HepG2 (cell line): ENCODE data around the gene PDGFRB. TPM values are rescaled to one million over a fixed set of nuclear protein-coding genes. Genes with fewer than 3 reads are reported as not detected.

Experiments used
- ATAC-seq: fragments of 200-7000 bp; cut with Tn5 transposase; 3 replicates; pipeline ENCODE4 v1.9.1; 2020; ENCODE audit warnings: mild to moderate bottlenecking, moderate library complexity
- BruUV-seq: library from RNA; stranded (reverse); fragments of 400-500 nt; replicated peaks from 2 replicates; lab custom pipeline; 2021; lab: Mats Ljungman, UMichigan
- CTCF ChIA-PET: fragments of 300-600 bp; formaldehyde crosslinking; extraction: SDS; loops from one replicate; lab custom pipeline; 2021; ENCODE audit warnings: low total read pairs, inconsistent platforms, low intra/inter-chr PET ratio; lab: Yijun Ruan, JAX
- POLR2A ChIA-PET: fragments of 350-600 bp; sonication (Branson Sonifier 250); formaldehyde crosslinking; loops from one replicate; lab custom pipeline; 2020; ENCODE audit warnings: antibody characterized with exemption, inconsistent platforms; lab: Yijun Ruan, JAX
- DNase-seq: peaks from one replicate; pipeline ENCODE4 v3.0.0-alpha.2; 2015; ENCODE audit warnings: low spot score
- FAIRE-seq: peaks from 3 replicates; lab custom pipeline; 2011; peaks lifted over from hg19 to GRCh38; lab: Jason Lieb, UNC
- H2AFZ ChIP-seq: one replicate; pipeline ENCODE4 v1.6.1; 2011; ENCODE audit warnings: low read length, inconsistent platforms
- H3K27ac ChIP-seq: fragments of 300-600 bp; 3 replicates; pipeline ENCODE4 v1.8.0; 2011; ENCODE audit warnings: mixed run types, mild to moderate bottlenecking, mixed read lengths, low read length, inconsistent platforms; ENCODE audit not compliant: insufficient read depth; ENCODE audit errors: extremely low read length
- H3K27me3 ChIP-seq, 2 experiments: fragments of 200-600 bp in 1 of 2; 2 replicates in 1 of 2; 3 replicates in 1 of 2; pipeline versions ENCODE4 v1.6.0 to v1.8.0; 2011; ENCODE audit warnings: low read length in 2 of 2, mild to moderate bottlenecking in 2 of 2, moderate library complexity in 2 of 2, inconsistent platforms in 1 of 2; ENCODE audit not compliant: insufficient read depth in 2 of 2, control insufficient read depth in 1 of 2
- H3K36me3 ChIP-seq, 2 experiments: fragments of 200-600 bp in 1 of 2; replicated peaks in 1 of 2; 2 replicates in 1 of 2; 3 replicates in 1 of 2; pipeline versions ENCODE4 v1.5.1 to v1.8.0; 2011; ENCODE audit warnings: low read length in 2 of 2, inconsistent platforms in 1 of 2; ENCODE audit not compliant: insufficient read depth in 2 of 2, control insufficient read depth in 1 of 2
- H3K4me1 ChIP-seq: 2 replicates; pipeline ENCODE4 v1.5.1; 2012; ENCODE audit warnings: low read length, inconsistent platforms; ENCODE audit not compliant: insufficient read depth
- H3K4me2 ChIP-seq: 2 replicates; pipeline ENCODE4 v1.6.0; 2011; ENCODE audit warnings: low read depth, low read length, inconsistent platforms
- H3K4me3 ChIP-seq, 3 experiments: fragments of 200-600 bp in 1 of 3; sonication (generic), shearing (Covaris generic) in 1 of 3; replicated peaks in 1 of 3; 2 replicates each; pipeline ENCODE4 v1.5.1; 2011 to 2016; ENCODE audit warnings: low read length in 3 of 3, inconsistent platforms in 2 of 3, low read depth in 2 of 3, mild to moderate bottlenecking in 2 of 3, control low read depth in 1 of 3, mixed read lengths in 1 of 3; ENCODE audit not compliant: insufficient read depth in 1 of 3
- H3K79me2 ChIP-seq: one replicate; pipeline ENCODE4 v1.6.1; 2011; ENCODE audit warnings: low read length, inconsistent platforms; ENCODE audit not compliant: insufficient read depth
- H3K9ac ChIP-seq: 2 replicates; pipeline ENCODE4 v1.6.0; 2011; ENCODE audit warnings: mild to moderate bottlenecking, low read depth, low read length, inconsistent platforms; ENCODE audit not compliant: insufficient read depth
- H3K9me3 ChIP-seq: 2 replicates; pipeline ENCODE4 v1.5.1; 2012; ENCODE audit warnings: mild to moderate bottlenecking, low read length
- H4K20me1 ChIP-seq: 2 replicates; pipeline ENCODE4 v1.6.0; 2011; ENCODE audit warnings: inconsistent platforms, mild to moderate bottlenecking, low read length, moderate library complexity; ENCODE audit not compliant: insufficient read depth
- ATAD3A ChIP-seq: sonication (generic); formaldehyde crosslinking; IDR thresholded peaks from 2 replicates; pipeline ENCODE4 v1.4.0; 2020; ENCODE audit warnings: missing genetic modification reagents
- XRCC5 ChIP-seq: fragments of 200-400 bp; formaldehyde crosslinking; optimal IDR thresholded peaks from 2 replicates; pipeline ENCODE3; 2017; ENCODE audit warnings: mild to moderate bottlenecking, low read length
- ZNF629 ChIP-seq: sonication (generic); formaldehyde crosslinking; conservative IDR thresholded peaks from 2 replicates; pipeline ENCODE4 v1.5.0; 2020; ENCODE audit warnings: missing genetic modification reagents
- WGBS: methylation state at CpG from one replicate; pipeline ENCODE4 v1.1.6; 2017; ENCODE audit warnings: low lambda C conversion rate; 5-methylcytosine and 5-hydroxymethylcytosine counted together
- in situ Hi-C: cut with HindIII; loops from 2 replicates; pipeline ENCODE4 v1.10.0; 2017; ENCODE audit warnings: low pct_unique_long_range_greater_than_20kb; ENCODE audit not compliant: extremely low pct_ligation_motif_present
- intact Hi-C: fragments of 100-400 bp; cut with micrococcal nuclease; formaldehyde crosslinking; loops from one replicate; pipeline ENCODE4 v1.10.0; 2022; ENCODE audit not compliant: unreplicated experiment
- polyA plus RNA-seq, 8 experiments: library from polyadenylated mRNA; depleted of rRNA in 3 of 8; stranded (reverse) in 7 of 8; unstranded in 1 of 8; fragments of >200 nt; fragmentation: Illumina TruSeq in 4 of 8; extraction: Trizol in 4 of 8; gene quantifications; 2 replicates each; pipeline versions ENCODE4 v1.2.1 to v1.2.3, GENCODE V29; 2011 to 2016; ENCODE audit warnings: low read depth in 4 of 8, missing spikeins in 1 of 8, mixed read lengths in 1 of 8; ENCODE audit not compliant: insufficient read depth in 1 of 8
- total RNA-seq, 5 experiments: library from RNA; depleted of rRNA; stranded (reverse); fragments of >200 nt; fragmentation: Illumina TruSeq; extraction: Trizol; gene quantifications; 2 replicates each; pipeline ENCODE4 v1.2.3, GENCODE V29; 2016; ENCODE audit warnings: low read depth in 1 of 5
- TF ChIP-seq, protein P1 (sequence below): sonication (generic); formaldehyde crosslinking; IDR thresholded peaks from 2 replicates; pipeline ENCODE4 v1.8.1; 2023; ENCODE audit warnings: mild to moderate bottlenecking, missing genetic modification reagents

The PDGFRB gene
- total and polyA plus RNA-seq, 2 of the 13 experiments (the other 11 are each of a cell fraction or from before 2014, with no cell fraction given), result 4.0 to 21.0 TPM

DNA sequence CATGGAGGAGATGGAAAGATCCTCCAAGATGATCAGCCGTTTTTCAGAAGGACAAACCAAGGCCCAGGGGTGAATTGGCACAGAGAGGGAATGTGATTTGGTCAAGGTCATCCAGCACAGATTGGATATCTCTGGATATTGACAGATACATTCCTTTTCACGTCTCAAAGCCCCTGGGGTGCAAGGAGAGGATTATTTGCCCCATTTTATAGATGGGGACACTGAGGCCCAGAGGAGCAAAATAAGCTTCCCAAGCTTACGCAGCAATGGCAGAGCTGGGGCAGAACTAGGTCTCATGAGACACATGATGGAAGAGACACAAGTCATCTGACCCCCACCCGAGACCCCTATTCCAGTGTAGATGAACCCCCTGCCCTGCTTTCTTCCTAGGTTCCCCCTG, 895 bp upstream of the PDGFRB start:
- Histone ChIP-seq H3K36me3 (no peaks in the 10 kb centered on the region), H3K4me3 (no peak overlapping the region), H3K27me3 (peaks cover 2 to 31% of the 10 kb centered on the region in 2 experiments; a peak in 3 of 5 replicates), H3K4me1 (peaks cover 81% of the 10 kb centered on the region), H3K9me3 (no peaks in the 10 kb centered on the region), H3K9ac (no peak overlapping the region), H3K27ac (no peak overlapping the region), H3K79me2 (no peaks in the 10 kb centered on the region), H4K20me1 (no peaks in the 10 kb centered on the region), H3K4me2 (no peak overlapping the region), H2AFZ (no peak overlapping the region)
- BruUV-seq, result no TSS peak
- DNase-seq, result no peak
- in situ Hi-C loops (no loop called here), intact Hi-C loops (no loop called here)
- TF ChIP-seq, protein P1, sequence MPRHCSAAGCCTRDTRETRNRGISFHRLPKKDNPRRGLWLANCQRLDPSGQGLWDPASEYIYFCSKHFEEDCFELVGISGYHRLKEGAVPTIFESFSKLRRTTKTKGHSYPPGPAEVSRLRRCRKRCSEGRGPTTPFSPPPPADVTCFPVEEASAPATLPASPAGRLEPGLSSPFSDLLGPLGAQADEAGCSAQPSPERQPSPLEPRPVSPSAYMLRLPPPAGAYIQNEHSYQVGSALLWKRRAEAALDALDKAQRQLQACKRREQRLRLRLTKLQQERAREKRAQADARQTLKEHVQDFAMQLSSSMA (CRISPR knock-in tag), result no peak
- peak; percentile 85 for TF ChIP-seq ZNF629
- ChIA-PET POLR2A (no interaction called here), CTCF (no interaction called here)
- FAIRE-seq, result no peak
- no peak for ATAC-seq
- WGBS, result 5% methylated on average over 3 of the region's 4 CpGs

DNA sequence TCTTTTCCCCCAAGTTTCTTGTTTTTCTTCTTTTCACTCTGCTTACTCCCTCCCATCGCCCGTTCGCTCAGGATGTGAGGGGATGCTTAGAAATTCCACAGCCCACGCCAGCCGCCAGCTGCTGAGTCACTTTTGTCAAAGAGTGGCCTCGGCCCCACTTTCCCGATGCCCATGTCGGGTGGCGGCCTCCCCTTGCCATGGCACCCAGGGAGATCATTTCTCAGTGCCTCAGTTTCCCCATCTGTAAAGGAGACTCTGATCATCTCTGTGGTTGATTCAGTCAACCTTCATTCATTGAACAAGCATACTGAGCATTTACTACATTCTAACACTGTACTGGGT, 353 bp upstream of the PDGFRB start:
- intact Hi-C loops, result no loop called here
- FAIRE-seq, result no peak
- ATAC-seq, result no peak
- no peak overlapping the region for H2AFZ ChIP-seq
- POLR2A ChIA-PET, result interaction anchor here (5.2 kb wide), 1 partner anchor 18 kb away, joined by 31 read pairs; no protein-coding TSS in a partner anchor
- no peak for TF ChIP-seq ATAD3A
- TF ChIP-seq XRCC5, result peak; percentile 6
- WGBS, result 50% methylated on average over 9 of the region's 9 CpGs
- H3K27ac ChIP-seq, result no peak overlapping the region
- no peak overlapping the region for H3K4me2 ChIP-seq
- in situ Hi-C loops, result no loop called here
- H3K36me3 ChIP-seq, result no peaks in the 10 kb centered on the region
- no peaks in the 10 kb centered on the region for H3K79me2 ChIP-seq
- BruUV-seq, result no TSS peak
- no peaks in the 10 kb centered on the region for H4K20me1 ChIP-seq
- H3K4me3 ChIP-seq, result no peak overlapping the region
- H3K4me1 ChIP-seq, result peaks cover 78% of the 10 kb centered on the region
- no peaks in the 10 kb centered on the region for H3K9me3 ChIP-seq
- no peak overlapping the region for H3K9ac ChIP-seq
- DNase-seq, result no peak
- CTCF ChIA-PET, result no interaction called here
- peaks cover 2 to 31% of the 10 kb centered on the region in 2 experiments; a peak in 3 of 5 replicates for H3K27me3 ChIP-seq
